ENCODE measurements around the gene DUS2.

The DUS2 gene

GRCh38 chr16:68055395-68055794 is 32.3 kb downstream of the DUS2 start:
- H3K4me3 Mint-ChIP-seq: no peak overlapping the region
- peaks cover 3% of the 10 kb centered on the region for H3K9me3 Mint-ChIP-seq (ENCODE audit: low read depth)
- H3K27ac Mint-ChIP-seq: no peak overlapping the region
- H3K36me3 Mint-ChIP-seq: peaks cover 28% of the 10 kb centered on the region
- no peaks in the 10 kb centered on the region for H3K27me3 Mint-ChIP-seq
- peaks cover 16% of the 10 kb centered on the region for H3K4me1 Mint-ChIP-seq (ENCODE audit: low read depth)

DNA sequence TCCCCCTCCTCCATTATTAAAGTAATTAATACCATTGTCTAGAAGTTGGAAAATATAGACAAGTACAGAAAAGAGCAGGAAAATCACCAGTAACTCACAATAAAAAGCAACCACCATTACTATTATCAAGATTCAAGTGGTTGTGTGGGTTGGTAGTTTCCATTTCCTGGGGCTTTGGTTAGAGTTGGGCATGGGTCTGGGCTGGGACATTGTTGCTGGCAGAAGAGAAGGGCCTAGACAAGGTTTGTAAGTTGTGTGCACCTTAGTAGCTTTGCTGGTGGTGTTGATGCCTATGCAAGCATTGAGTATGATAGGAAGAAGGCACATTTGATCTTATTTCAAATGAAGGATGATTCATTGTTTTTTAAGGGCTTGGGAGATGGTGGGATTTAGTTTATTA is 36.7 kb downstream of the DUS2 start:
- peaks cover 22% of the 10 kb centered on the region for H3K36me3 Mint-ChIP-seq
- H3K4me3 Mint-ChIP-seq: peak overlapping the region; percentile 65
- H3K9me3 Mint-ChIP-seq (ENCODE audit: low read depth): peaks cover 3% of the 10 kb centered on the region
- no peaks in the 10 kb centered on the region for H3K27me3 Mint-ChIP-seq
- H3K27ac Mint-ChIP-seq: peak overlapping the region; percentile 76
- peaks cover 50% of the 10 kb centered on the region for H3K4me1 Mint-ChIP-seq (ENCODE audit: low read depth)

GRCh38 chr16:68061396-68061795 is 38.3 kb downstream of the DUS2 start:
- peak overlapping the region; percentile 86 for H3K27ac Mint-ChIP-seq
- H3K36me3 Mint-ChIP-seq: peaks cover 18% of the 10 kb centered on the region
- peaks cover 64% of the 10 kb centered on the region for H3K4me1 Mint-ChIP-seq (ENCODE audit: low read depth)
- no peaks in the 10 kb centered on the region for H3K27me3 Mint-ChIP-seq
- H3K9me3 Mint-ChIP-seq (ENCODE audit: low read depth): peaks cover 3% of the 10 kb centered on the region
- H3K4me3 Mint-ChIP-seq: no peak overlapping the region

GRCh38 chr16:68062910-68063393 is 39.9 kb downstream of the DUS2 start:
- Mint-ChIP-seq H3K4me1 (ENCODE audit: low read depth) (peaks cover 71% of the 10 kb centered on the region), H3K9me3 (ENCODE audit: low read depth) (peaks cover 3% of the 10 kb centered on the region), H3K4me3 (no peak overlapping the region), H3K36me3 (peaks cover 18% of the 10 kb centered on the region), H3K27me3 (no peaks in the 10 kb centered on the region), H3K27ac (peak overlapping the region; percentile 58)

GRCh38 chr16:68064791-68065365 is 41.8 kb downstream of the DUS2 start:
- H3K36me3 Mint-ChIP-seq: peaks cover 14% of the 10 kb centered on the region
- no peaks in the 10 kb centered on the region for H3K27me3 Mint-ChIP-seq
- peak overlapping the region; percentile 1 for H3K4me3 Mint-ChIP-seq
- peaks cover under 1% of the 10 kb centered on the region for H3K9me3 Mint-ChIP-seq (ENCODE audit: low read depth)
- peaks cover 70% of the 10 kb centered on the region for H3K4me1 Mint-ChIP-seq (ENCODE audit: low read depth)
- peak overlapping the region; percentile 43 for H3K27ac Mint-ChIP-seq

GRCh38 chr16:68065716-68066305 is 42.7 kb downstream of the DUS2 start:
- peak overlapping the region; percentile 50 for H3K27ac Mint-ChIP-seq
- H3K4me1 Mint-ChIP-seq (ENCODE audit: low read depth): peaks cover 75% of the 10 kb centered on the region
- no peak overlapping the region for H3K4me3 Mint-ChIP-seq
- H3K36me3 Mint-ChIP-seq: peaks cover 15% of the 10 kb centered on the region
- no peaks in the 10 kb centered on the region for H3K27me3 Mint-ChIP-seq
- no peaks in the 10 kb centered on the region for H3K9me3 Mint-ChIP-seq (ENCODE audit: low read depth)

DNA sequence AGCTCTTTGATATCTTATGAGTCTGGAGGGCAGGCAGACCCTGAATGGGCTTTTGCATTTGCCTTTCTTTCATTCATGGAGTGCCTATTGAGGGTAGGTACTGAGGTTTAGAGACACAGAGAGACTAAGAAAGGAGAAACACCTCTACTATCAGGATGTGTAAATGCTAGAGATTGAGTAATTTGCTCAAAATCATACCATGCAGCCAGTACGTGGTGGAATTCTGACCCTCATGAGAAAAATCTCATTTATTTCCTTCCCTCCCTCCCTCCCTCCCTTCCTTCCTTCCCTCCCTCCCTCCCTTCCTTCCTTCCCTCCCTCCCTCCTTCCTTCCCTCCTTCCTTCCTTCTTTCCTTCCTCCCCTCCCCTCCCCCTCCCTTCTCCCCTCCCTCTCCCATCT is 43.7 kb downstream of the DUS2 start:
- H3K27ac Mint-ChIP-seq: no peak overlapping the region
- no peaks in the 10 kb centered on the region for H3K27me3 Mint-ChIP-seq
- H3K4me3 Mint-ChIP-seq: no peak overlapping the region

DNA sequence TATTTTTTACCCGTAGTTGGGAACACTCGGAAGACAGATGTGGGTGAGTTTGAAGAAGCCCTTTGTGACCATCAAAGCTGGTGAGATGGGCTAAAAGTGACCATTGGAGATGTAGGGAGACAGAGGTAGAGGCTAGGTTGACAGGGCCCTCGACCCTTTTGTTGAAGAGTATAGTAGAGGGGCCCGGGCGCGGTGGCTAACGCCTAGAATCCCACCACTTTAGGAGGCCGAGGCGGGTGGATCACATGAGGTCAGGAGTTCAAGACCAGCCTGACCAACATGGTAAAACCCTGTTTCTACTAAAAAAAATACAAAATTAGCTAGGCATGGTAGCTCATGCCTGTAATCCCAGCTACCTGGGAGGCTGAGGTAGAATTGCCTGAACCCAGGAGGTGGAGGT is 45.8 kb downstream of the DUS2 start:
- Mint-ChIP-seq H3K27me3 (no peaks in the 10 kb centered on the region), H3K27ac (peak overlapping the region; percentile 46), H3K36me3 (peaks cover 18% of the 10 kb centered on the region), H3K4me1 (ENCODE audit: low read depth) (peaks cover 77% of the 10 kb centered on the region), H3K4me3 (no peak overlapping the region), H3K9me3 (ENCODE audit: low read depth) (no peaks in the 10 kb centered on the region)

More for the DNA sequence above, 43.7 kb downstream of the DUS2 start:
- Mint-ChIP-seq H3K36me3 (peaks cover 15% of the 10 kb centered on the region), H3K4me1 (ENCODE audit: low read depth) (peaks cover 76% of the 10 kb centered on the region), H3K9me3 (ENCODE audit: low read depth) (no peaks in the 10 kb centered on the region)

DNA sequence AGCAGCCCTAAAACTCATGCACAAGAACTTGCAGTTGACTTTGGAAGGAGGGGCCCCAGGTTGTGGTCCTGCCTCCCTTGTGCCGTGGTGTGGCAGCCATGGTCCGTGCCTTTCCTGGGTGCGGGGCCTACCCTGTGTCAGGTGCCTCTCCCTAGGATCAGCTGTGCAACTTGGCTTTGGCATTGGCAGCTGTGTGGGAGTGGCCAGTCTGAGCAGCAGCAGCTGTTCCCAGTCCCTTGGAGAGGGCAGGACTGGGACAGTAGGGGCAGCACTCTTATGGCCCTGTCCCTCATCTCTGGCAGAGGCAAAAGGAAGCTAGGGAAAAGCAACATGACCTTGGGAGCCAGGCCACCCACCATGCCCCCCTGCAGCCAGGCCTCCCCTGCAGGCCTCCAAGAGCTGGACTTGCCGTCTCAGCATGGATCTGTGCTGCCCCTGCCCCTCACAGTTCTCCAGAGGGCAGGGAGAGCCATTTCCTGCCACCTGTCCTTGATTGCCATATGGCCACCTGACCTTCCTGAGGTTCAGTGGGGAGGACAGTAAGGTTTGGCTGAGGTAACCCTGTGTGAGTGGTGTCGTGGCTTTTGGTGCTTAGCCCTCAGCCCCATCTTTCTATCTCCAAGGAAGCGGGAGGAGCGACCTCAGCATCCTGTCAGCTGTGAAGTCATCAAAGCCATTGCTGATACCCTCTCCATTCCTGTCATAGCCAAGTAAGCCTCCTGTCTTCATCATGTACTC is 46.6 kb downstream of the DUS2 start:
- H3K4me1 Mint-ChIP-seq (ENCODE audit: low read depth): peaks cover 77% of the 10 kb centered on the region
- H3K4me3 Mint-ChIP-seq: peak overlapping the region; percentile 35
- no peaks in the 10 kb centered on the region for H3K27me3 Mint-ChIP-seq
- peaks cover 22% of the 10 kb centered on the region for H3K36me3 Mint-ChIP-seq
- peak overlapping the region; percentile 88 for H3K27ac Mint-ChIP-seq
- no peaks in the 10 kb centered on the region for H3K9me3 Mint-ChIP-seq (ENCODE audit: low read depth)

- H3K9me3 Mint-ChIP-seq (ENCODE audit: low read depth): no peaks in the 10 kb centered on the region
- peak overlapping the region; percentile 88 for H3K27ac Mint-ChIP-seq
- H3K27me3 Mint-ChIP-seq: no peaks in the 10 kb centered on the region
- peak overlapping the region; percentile 35 for H3K4me3 Mint-ChIP-seq
- peaks cover 78% of the 10 kb centered on the region for H3K4me1 Mint-ChIP-seq (ENCODE audit: low read depth)
- H3K36me3 Mint-ChIP-seq: peaks cover 22% of the 10 kb centered on the region
Measured at GRCh38 chr16:68070249-68070730, 47.2 kb downstream of the DUS2 start.

GRCh38 chr16:68070806-68071517 is 47.9 kb downstream of the DUS2 start:
- Mint-ChIP-seq H3K27me3 (no peaks in the 10 kb centered on the region), H3K27ac (peak overlapping the region; percentile 88), H3K36me3 (peaks cover 22% of the 10 kb centered on the region), H3K9me3 (ENCODE audit: low read depth) (no peaks in the 10 kb centered on the region), H3K4me1 (ENCODE audit: low read depth) (peaks cover 79% of the 10 kb centered on the region), H3K4me3 (peak overlapping the region; percentile 71)

GRCh38 chr16:68071518-68071901 is 48.4 kb downstream of the DUS2 start:
- H3K36me3 Mint-ChIP-seq: peaks cover 22% of the 10 kb centered on the region
- no peaks in the 10 kb centered on the region for H3K9me3 Mint-ChIP-seq (ENCODE audit: low read depth)
- peaks cover 79% of the 10 kb centered on the region for H3K4me1 Mint-ChIP-seq (ENCODE audit: low read depth)
- H3K27ac Mint-ChIP-seq: peak overlapping the region; percentile 88
- no peaks in the 10 kb centered on the region for H3K27me3 Mint-ChIP-seq
- H3K4me3 Mint-ChIP-seq: peak overlapping the region; percentile 71

DNA sequence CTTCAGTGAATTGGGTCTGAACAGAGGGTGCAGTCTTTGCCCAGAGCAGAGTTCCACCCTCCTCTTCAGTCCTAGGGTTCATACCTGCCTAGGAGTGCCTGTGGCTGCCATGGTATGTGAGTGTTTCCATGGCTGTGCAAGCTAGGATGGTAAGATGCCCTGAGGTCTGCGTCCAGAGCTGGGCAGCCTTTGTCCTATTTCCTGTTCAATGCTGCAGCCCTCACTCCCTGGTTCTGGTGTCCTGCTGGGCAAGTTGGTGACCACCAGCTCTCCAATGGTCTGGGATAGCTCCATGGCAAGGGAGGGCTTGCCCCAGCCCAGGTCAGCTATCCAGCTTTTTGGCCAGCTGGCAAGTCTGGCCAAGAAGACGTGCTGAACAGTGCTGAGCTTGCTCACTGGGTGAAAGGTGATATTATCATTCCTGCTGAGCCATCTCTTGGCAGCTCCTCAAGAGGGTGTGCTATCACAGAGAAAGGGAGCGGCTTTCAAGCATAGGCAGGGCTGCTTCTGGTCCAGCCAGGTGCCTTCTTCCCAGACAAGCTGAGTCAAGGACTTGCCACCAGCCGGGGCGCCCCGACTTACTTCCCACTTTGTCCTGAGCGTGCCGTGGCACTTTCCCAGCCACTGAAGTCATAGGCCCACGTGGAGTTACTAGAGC is 49.1 kb downstream of the DUS2 start:
- peak overlapping the region; percentile 7 for H3K4me3 Mint-ChIP-seq
- H3K27ac Mint-ChIP-seq: no peak overlapping the region
- no peaks in the 10 kb centered on the region for H3K27me3 Mint-ChIP-seq
- H3K9me3 Mint-ChIP-seq (ENCODE audit: low read depth): no peaks in the 10 kb centered on the region
- peaks cover 22% of the 10 kb centered on the region for H3K36me3 Mint-ChIP-seq
- H3K4me1 Mint-ChIP-seq (ENCODE audit: low read depth): peaks cover 79% of the 10 kb centered on the region

All from activated naive CD8-positive, alpha-beta T cell (primary cell).